Measurements from ENCODE around the gene STK10.

DNA sequence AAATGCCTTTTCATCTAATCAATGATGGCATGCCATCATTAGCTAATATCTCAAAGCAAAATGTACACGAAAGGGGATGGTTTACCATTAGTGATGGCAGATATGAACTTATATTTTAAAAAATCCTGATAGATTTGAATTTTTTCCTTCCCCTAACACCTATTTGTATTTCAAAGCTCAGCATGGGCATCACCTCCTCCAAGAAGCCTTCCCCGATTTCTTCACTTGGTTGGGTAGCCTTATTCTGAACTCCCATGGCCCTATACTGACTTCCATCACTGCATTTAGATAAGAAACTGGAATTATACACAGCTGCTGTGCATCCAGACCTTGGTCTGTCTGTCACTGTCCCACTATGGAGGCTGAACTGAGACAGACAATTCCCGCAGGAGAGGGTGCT is 132.0 kb downstream of the STK10 start:
- TF ChIP-seq SUZ12 (IDR thresholded peaks at IDR 0.05) (no peak), TARDBP (IDR thresholded peaks at IDR 0.05) (no peak), CTBP1 (IDR thresholded peaks at IDR 0.05; ENCODE audit: borderline replicate concordance) (no peak), FOXM1 (IDR thresholded peaks at IDR 0.05; ENCODE audit: borderline replicate concordance) (no peak), BHLHE40 (IDR thresholded peaks at IDR 0.05; ENCODE audit: borderline replicate concordance) (no peak)
